BE2C (cell line): Measurements from ENCODE around the gene NKX2-3.

Source experiments
- DNase-seq: peaks from one replicate; pipeline ENCODE4 v3.0.0-alpha.2; 2020
- H3K27me3 ChIP-seq: fragments of 250-450 bp; sonication (Bioruptor Pico); 2 replicates; pipeline ENCODE4 v1.5.1; 2020; ENCODE audit warnings: mild to moderate bottlenecking
- H3K36me3 ChIP-seq: fragments of 250-450 bp; sonication (Bioruptor Pico); 2 replicates; pipeline ENCODE4 v1.5.1; 2020; ENCODE audit warnings: mild to moderate bottlenecking
- H3K4me1 ChIP-seq: fragments of 250-450 bp; sonication (Bioruptor Pico); 2 replicates; pipeline ENCODE4 v1.5.1; 2020
- H3K4me3 ChIP-seq: 2 replicates; pipeline ENCODE4 v1.5.1; 2011; ENCODE audit warnings: low read depth, low read length
- H3K9me3 ChIP-seq: fragments of 250-450 bp; sonication (Bioruptor Pico); 2 replicates; pipeline ENCODE4 v1.5.1; 2020
- TF ChIP-seq, protein P1 (sequence below): IDR thresholded peaks from 2 replicates; pipeline ENCODE4 v1.5.1; 2012; ENCODE audit warnings: mild to moderate bottlenecking, low read depth, low read length

Gene NKX2-3

DNA sequence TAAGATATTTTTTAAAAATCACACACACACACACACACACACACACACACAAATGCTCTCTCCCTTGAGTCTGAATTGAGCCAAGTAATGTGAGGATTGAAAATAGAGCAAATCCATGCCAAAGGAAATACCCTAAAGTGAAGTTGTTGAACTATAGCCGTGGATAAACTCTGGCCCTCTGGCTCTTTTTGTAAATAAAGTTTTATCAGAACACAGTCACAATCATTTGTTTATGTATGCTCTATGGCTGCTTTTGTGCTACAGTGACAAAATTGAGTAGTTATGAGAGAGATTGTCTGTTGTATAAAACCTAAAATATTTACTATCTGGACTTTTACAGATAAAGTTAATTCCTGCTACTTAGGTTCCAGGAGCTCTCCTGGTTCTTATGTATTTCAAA lies 39.1 kb downstream of the NKX2-3 start:
- peaks cover 17% of the 10 kb centered on the region for H3K27me3 ChIP-seq
- no peaks in the 10 kb centered on the region for H3K9me3 ChIP-seq
- TF ChIP-seq, protein P1, sequence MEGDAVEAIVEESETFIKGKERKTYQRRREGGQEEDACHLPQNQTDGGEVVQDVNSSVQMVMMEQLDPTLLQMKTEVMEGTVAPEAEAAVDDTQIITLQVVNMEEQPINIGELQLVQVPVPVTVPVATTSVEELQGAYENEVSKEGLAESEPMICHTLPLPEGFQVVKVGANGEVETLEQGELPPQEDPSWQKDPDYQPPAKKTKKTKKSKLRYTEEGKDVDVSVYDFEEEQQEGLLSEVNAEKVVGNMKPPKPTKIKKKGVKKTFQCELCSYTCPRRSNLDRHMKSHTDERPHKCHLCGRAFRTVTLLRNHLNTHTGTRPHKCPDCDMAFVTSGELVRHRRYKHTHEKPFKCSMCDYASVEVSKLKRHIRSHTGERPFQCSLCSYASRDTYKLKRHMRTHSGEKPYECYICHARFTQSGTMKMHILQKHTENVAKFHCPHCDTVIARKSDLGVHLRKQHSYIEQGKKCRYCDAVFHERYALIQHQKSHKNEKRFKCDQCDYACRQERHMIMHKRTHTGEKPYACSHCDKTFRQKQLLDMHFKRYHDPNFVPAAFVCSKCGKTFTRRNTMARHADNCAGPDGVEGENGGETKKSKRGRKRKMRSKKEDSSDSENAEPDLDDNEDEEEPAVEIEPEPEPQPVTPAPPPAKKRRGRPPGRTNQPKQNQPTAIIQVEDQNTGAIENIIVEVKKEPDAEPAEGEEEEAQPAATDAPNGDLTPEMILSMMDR: no peak
- DNase-seq: no peak
- H3K4me1 ChIP-seq: no peaks in the 10 kb centered on the region
- H3K36me3 ChIP-seq: no peaks in the 10 kb centered on the region
- H3K4me3 ChIP-seq: no peak overlapping the region

DNA sequence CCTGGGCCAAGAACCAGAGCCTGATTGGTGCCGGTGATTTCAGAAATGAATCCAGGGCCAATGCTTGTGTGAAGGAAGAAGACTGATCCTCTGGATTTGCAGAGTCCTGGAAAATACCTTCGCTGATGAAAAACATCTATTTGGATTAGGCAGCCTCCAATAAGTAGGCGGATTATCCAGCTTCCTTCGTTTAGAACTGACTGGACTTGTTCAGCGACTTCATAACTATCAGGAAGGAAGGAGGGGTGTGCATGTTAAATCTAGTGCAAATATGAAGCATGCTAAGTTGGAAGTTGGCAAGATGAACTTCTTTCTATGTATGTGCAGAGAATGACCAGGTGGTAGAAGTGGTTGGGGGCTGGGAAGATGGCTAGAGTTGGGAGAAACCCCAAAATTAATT lies 41.0 kb downstream of the NKX2-3 start:
- Histone ChIP-seq H3K4me3 (no peak overlapping the region), H3K36me3 (no peaks in the 10 kb centered on the region), H3K27me3 (peaks cover 17% of the 10 kb centered on the region), H3K9me3 (no peaks in the 10 kb centered on the region), H3K4me1 (no peaks in the 10 kb centered on the region)
- TF ChIP-seq, protein P1: no peak
- DNase-seq: no peak

DNA sequence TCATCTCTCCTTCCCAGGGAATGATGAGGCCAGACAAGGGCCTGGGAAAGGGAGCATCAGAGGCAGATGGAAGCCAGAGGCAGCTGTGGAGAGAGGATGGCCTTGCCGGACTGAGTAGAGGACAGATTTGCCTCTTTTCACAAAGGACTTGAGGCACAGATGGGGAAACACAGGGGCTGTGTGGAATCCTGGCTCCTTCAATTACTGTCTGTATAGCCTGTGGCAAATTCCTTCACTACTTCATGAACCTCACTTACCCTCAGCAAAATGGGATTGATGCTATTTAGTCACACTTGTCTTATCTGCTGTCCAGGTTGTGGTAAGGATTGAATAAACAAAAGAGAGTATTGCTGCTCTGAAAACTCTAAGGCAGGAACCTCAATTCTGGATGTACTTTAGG lies 47.2 kb downstream of the NKX2-3 start:
- Histone ChIP-seq H3K9me3 (no peaks in the 10 kb centered on the region), H3K27me3 (peaks cover 28% of the 10 kb centered on the region), H3K4me1 (no peaks in the 10 kb centered on the region), H3K36me3 (no peaks in the 10 kb centered on the region), H3K4me3 (no peak overlapping the region)
- no peak for DNase-seq
- TF ChIP-seq, protein P1: no peak

DNA sequence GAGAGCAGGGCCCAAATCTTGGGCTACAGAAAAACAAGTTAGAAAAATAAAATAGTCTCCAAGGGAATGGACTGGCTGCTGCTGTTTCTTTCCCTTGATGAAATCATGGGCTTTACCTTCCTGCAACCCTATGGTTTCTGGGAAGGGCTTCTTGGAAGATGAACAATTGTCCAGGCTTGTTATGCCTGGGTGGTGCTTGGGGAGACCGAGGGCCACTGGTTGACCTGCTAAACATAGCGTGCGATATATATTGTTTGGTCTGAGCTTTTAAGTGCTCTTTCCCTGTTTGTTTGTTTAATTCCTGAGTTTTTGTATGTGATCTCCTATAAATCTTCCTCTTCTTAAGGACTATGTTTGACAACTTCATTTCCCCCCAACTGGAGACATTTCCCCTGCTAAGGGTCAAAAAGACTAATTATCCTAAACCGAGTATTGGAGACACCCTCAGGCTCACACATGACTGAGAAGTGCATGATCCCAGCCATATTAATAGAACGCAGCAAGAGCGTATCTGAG lies 49.6 kb downstream of the NKX2-3 start:
- Histone ChIP-seq H3K4me3 (no peak overlapping the region), H3K36me3 (no peaks in the 10 kb centered on the region), H3K27me3 (peaks cover 33% of the 10 kb centered on the region), H3K9me3 (no peaks in the 10 kb centered on the region), H3K4me1 (no peaks in the 10 kb centered on the region)
- TF ChIP-seq, protein P1: no peak
- DNase-seq: no peak

DNA sequence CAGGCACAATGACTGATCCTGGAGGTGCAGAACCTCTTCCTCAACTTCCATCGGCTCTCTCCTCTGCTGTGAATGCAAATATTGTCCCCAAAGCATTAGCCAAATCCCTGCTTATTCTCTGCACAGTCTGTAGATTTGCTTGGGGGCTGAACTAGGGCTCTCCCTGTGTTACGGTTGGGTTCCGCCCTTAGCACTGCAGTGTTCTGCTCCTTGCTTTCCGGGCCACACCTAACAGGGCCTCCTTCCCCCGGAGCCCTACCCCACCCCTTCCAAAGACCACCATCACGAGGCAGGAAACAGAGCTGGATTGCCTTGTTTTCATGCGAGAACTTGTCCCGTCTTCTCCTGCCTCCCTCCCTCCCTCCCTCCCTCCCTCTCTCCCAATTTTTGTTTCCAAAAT lies 50.9 kb downstream of the NKX2-3 start:
- no peaks in the 10 kb centered on the region for H3K4me1 ChIP-seq
- TF ChIP-seq, protein P1: no peak
- no peaks in the 10 kb centered on the region for H3K9me3 ChIP-seq
- DNase-seq: no peak
- no peaks in the 10 kb centered on the region for H3K36me3 ChIP-seq
- no peak overlapping the region for H3K4me3 ChIP-seq
- peaks cover 34% of the 10 kb centered on the region for H3K27me3 ChIP-seq
